Spinal cord (tissue), 10 donors: ENCODE data around the gene LY6G6D. TPM values are rescaled to one million over a fixed set of nuclear protein-coding genes. Genes with fewer than 3 reads are reported as not detected.

Experiments used
- DNase-seq, 6 donors: peaks; one replicate each; pipeline versions ENCODE4 v3.0.0 to v3.0.0-alpha.2; 2013 to 2015; ENCODE audit warnings: low spot score in 6 of 6, low read depth in 4 of 6
- H3K27ac ChIP-seq: one replicate; pipeline ENCODE4 v1.5.1; 2013; ENCODE audit warnings: low read depth, low read length, control low read depth
- H3K27me3 ChIP-seq: one replicate; pipeline ENCODE4 v1.6.1; 2013; ENCODE audit warnings: low read length; ENCODE audit not compliant: control insufficient read depth, insufficient read depth
- H3K36me3 ChIP-seq: one replicate; pipeline ENCODE4 v1.6.1; 2013; ENCODE audit warnings: low read length; ENCODE audit not compliant: control insufficient read depth, insufficient read depth
- H3K4me1 ChIP-seq: one replicate; pipeline ENCODE4 v1.6.1; 2013; ENCODE audit warnings: low read length; ENCODE audit not compliant: control insufficient read depth, insufficient read depth
- H3K4me3 ChIP-seq: one replicate; pipeline ENCODE4 v1.5.1; 2013; ENCODE audit warnings: low read depth, low read length, control low read depth
- H3K9me3 ChIP-seq: one replicate; pipeline ENCODE4 v1.6.1; 2013; ENCODE audit warnings: low read length; ENCODE audit not compliant: control insufficient read depth, insufficient read depth
- WGBS: methylation state at CpG from one replicate; pipeline ENCODE4 v1.1.5; 2013; ENCODE audit warnings: missing lambda C conversion rate; ENCODE audit not compliant: insufficient coverage; 5-methylcytosine and 5-hydroxymethylcytosine counted together
- polyA plus RNA-seq, 2 donors: library from polyadenylated mRNA; unstranded; fragments of 120-200 nt; gene quantifications; one replicate each; pipeline ENCODE4 v1.2.1, GENCODE V29; 2013; ENCODE audit not compliant: insufficient read length in 2 of 2
- total RNA-seq, 2 donors: library from RNA; depleted of rRNA in 1 of 2; stranded (reverse); fragments of 120-200 nt in 1 of 2; fragments of >200 nt in 1 of 2; gene quantifications; one replicate each; pipeline versions ENCODE4 v1.2.3 to v1.2.4, GENCODE V29; 2013 to 2014
- donor health status: healthy.

Gene LY6G6D
- total and polyA plus RNA-seq, 4 donors = 0.51 to 6.6 (median 1.7) TPM

- Histone ChIP-seq H3K27ac (no peak overlapping the region), H3K9me3 (no peaks in the 10 kb centered on the region), H3K36me3 (peaks cover 55% of the 10 kb centered on the region), H3K4me3 (no peak overlapping the region), H3K4me1 (peaks cover 27% of the 10 kb centered on the region), H3K27me3 (no peaks in the 10 kb centered on the region)
- 85% methylated on average over 6 of the region's 12 CpGs for WGBS
- no peak for DNase-seq
Observed at GRCh38 chr6:31725502-31726350, 10.6 kb downstream of the LY6G6D start.

GRCh38 chr6:31727034-31727716 lies 12.0 kb downstream of the LY6G6D start:
- 87% methylated on average over 6 of the region's 7 CpGs for WGBS
- Histone ChIP-seq H3K9me3 (no peaks in the 10 kb centered on the region), H3K36me3 (peaks cover 55% of the 10 kb centered on the region), H3K4me1 (peaks cover 28% of the 10 kb centered on the region), H3K27ac (peak overlapping the region; percentile 36), H3K27me3 (no peaks in the 10 kb centered on the region), H3K4me3 (no peak overlapping the region)
- DNase-seq = no peak

GRCh38 chr6:31727717-31728671 lies 12.8 kb downstream of the LY6G6D start:
- H3K4me3 ChIP-seq = peak overlapping the region; percentile 99
- WGBS = 62% methylated on average over 34 of the region's 41 CpGs
- peaks cover 28% of the 10 kb centered on the region for H3K4me1 ChIP-seq
- H3K27me3 ChIP-seq = no peaks in the 10 kb centered on the region
- peak overlapping the region; percentile 99 for H3K27ac ChIP-seq
- H3K36me3 ChIP-seq = peaks cover 58% of the 10 kb centered on the region
- DNase-seq = no peak
- no peaks in the 10 kb centered on the region for H3K9me3 ChIP-seq

- peak in 1 of 6 donors; percentile 24 for DNase-seq
- Histone ChIP-seq H3K4me3 (peak within 1 kb of the TSS; percentile 99), H3K36me3 (peaks cover 53% of the 10 kb centered on the region), H3K9me3 (no peaks in the 10 kb centered on the region), H3K4me1 (peaks cover 28% of the 10 kb centered on the region), H3K27ac (peak within 1 kb of the TSS; percentile 99), H3K27me3 (no peaks in the 10 kb centered on the region)
- WGBS = 6% methylated on average over 30 of the region's 36 CpGs
Observed at GRCh38 chr6:31728767-31729514, 13.8 kb downstream of the LY6G6D start, which contains the start of gene DDAH2. Gene DDAH2, minus strand, starts transcription at chr6:31729299. Its CDS starts 138 bp downstream, at chr6:31729161.

- Histone ChIP-seq H3K4me1 (peaks cover 34% of the 10 kb centered on the region), H3K27me3 (no peaks in the 10 kb centered on the region), H3K36me3 (peaks cover 47% of the 10 kb centered on the region), H3K27ac (peak overlapping the region; percentile 99), H3K9me3 (no peaks in the 10 kb centered on the region), H3K4me3 (peak overlapping the region; percentile 99)
- peak; percentile 78 to 97 (median 87) for DNase-seq
- WGBS = 0% methylated on average over 26 of the region's 29 CpGs
Observed at GRCh38 chr6:31729515-31729978, 14.4 kb downstream of the LY6G6D start.

- Histone ChIP-seq H3K4me1 (peaks cover 40% of the 10 kb centered on the region), H3K4me3 (peak overlapping the region; percentile 99), H3K27ac (peak overlapping the region; percentile 99), H3K9me3 (no peaks in the 10 kb centered on the region), H3K27me3 (no peaks in the 10 kb centered on the region), H3K36me3 (peaks cover 42% of the 10 kb centered on the region)
- peak in 5 of 6 donors; percentile 73 to 97 (median 83) for DNase-seq
- under 1% methylated on average over 37 of the region's 46 CpGs for WGBS
Observed at GRCh38 chr6:31729979-31730630, 15.0 kb downstream of the LY6G6D start.

GRCh38 chr6:31730631-31731086 lies 15.5 kb downstream of the LY6G6D start:
- Histone ChIP-seq H3K4me3 (peak overlapping the region; percentile 99), H3K36me3 (peaks cover 37% of the 10 kb centered on the region), H3K27me3 (peaks cover 2% of the 10 kb centered on the region), H3K27ac (peak overlapping the region; percentile 99), H3K4me1 (peaks cover 43% of the 10 kb centered on the region), H3K9me3 (no peaks in the 10 kb centered on the region)
- 93% methylated on average over 3 of the region's 11 CpGs for WGBS
- no peak for DNase-seq

GRCh38 chr6:31732029-31732428 lies 16.9 kb downstream of the LY6G6D start:
- DNase-seq = no peak
- no CpG with 5 or more reads among the region's 3 CpGs for WGBS
- H3K9me3 ChIP-seq = no peaks in the 10 kb centered on the region
- H3K27ac ChIP-seq = no peak overlapping the region
- peaks cover 47% of the 10 kb centered on the region for H3K4me1 ChIP-seq
- peaks cover 25% of the 10 kb centered on the region for H3K36me3 ChIP-seq
- no peak overlapping the region for H3K4me3 ChIP-seq
- peaks cover 2% of the 10 kb centered on the region for H3K27me3 ChIP-seq
